ENCODE results near the gene VGLL1. TPM values are rescaled to one million over a fixed set of nuclear protein-coding genes. Genes with fewer than 3 reads are reported as not detected.
A peak's percentile ranks its signal among the peaks of the same experiment; 100 is the strongest.

VGLL1 gene
- total and polyA plus RNA-seq, 10 of the 15 experiments (the other 5 are each of a cell fraction or from before 2014, with no cell fraction given): not detected

GRCh38 chrX:136574548-136574947 is 42.5 kb downstream of the VGLL1 start:
- intact Hi-C loops (cut with micrococcal nuclease; ENCODE audit: unreplicated experiment): loop anchor here (5.0 to 10.0 kb wide), 3 partner anchors 300 to 550 kb away; no protein-coding TSS in a partner anchor
- no peaks in the 10 kb centered on the region for H3K4me1 ChIP-seq (ENCODE audit: control insufficient read depth, insufficient read depth, low read length)
- TF ChIP-seq TBL1XR1 (IDR thresholded peaks at IDR 0.05; ENCODE audit: low read depth, low read length) (no peak), SMAD1 (IDR thresholded peaks at IDR 0.05; ENCODE audit: low read depth, partially characterized antibody) (no peak), CBX5 (IDR thresholded peaks at IDR 0.05; ENCODE audit: low read depth) (no peak), SMARCA5 (IDR thresholded peaks at IDR 0.05) (no peak), IRF4 (IDR thresholded peaks at IDR 0.05; ENCODE audit: low read depth, low read length) (no peak), NFIC (IDR thresholded peaks at IDR 0.05; ENCODE audit: low read depth, low read length) (no peak)
- no peak for ATAC-seq
- H3K4me3 ChIP-seq: no peak overlapping the region
- no TSS peak for BruUV-seq (replicated peaks)
- no peak overlapping the region for H2AFZ ChIP-seq (ENCODE audit: control insufficient read depth, low read depth, low read length)
- SMC1A ChIA-PET (ENCODE audit: uncharacterized antibody, unreplicated experiment): interaction anchor here (1.0 to 5.7 kb wide), 3 partner anchors 19 to 122 kb away, joined by 3 to 49 read pairs (median 3); no protein-coding TSS in a partner anchor
- no peak overlapping the region for H3K9ac ChIP-seq (ENCODE audit: control insufficient read depth, insufficient read depth, low read length)
- H3K27me3 ChIP-seq (replicated peaks in 1 of 2; ENCODE audit: control insufficient read depth in 2 of 2, insufficient read depth in 2 of 2, low read length in 1 of 2): no peaks in the 10 kb centered on the region
- no peak overlapping the region for H3K27ac ChIP-seq (ENCODE audit: control insufficient read depth, insufficient read depth)
- no peaks in the 10 kb centered on the region for H3K36me3 ChIP-seq (ENCODE audit: control insufficient read depth in 2 of 2, insufficient read depth in 2 of 2, low read length in 1 of 2)
- in situ Hi-C loops (cut with MboI): no loop called here
- no peaks in the 10 kb centered on the region for H3K9me3 ChIP-seq (replicated peaks; ENCODE audit: control insufficient read depth, insufficient read depth, low read length)
- CTCF ChIA-PET: interaction anchor here (0.6 to 5.8 kb wide), 7 partner anchors 18 to 546 kb away, joined by 3 to 48 read pairs (median 4); no protein-coding TSS in a partner anchor
- RAD21 ChIA-PET (ENCODE audit: unreplicated experiment): interaction anchor here (1.4 to 1.6 kb wide), 3 partner anchors 11 to 546 kb away, joined by 3 to 7 read pairs (median 5); no protein-coding TSS in a partner anchor
- H3K79me2 ChIP-seq (ENCODE audit: control insufficient read depth, insufficient read depth, low read length): no peaks in the 10 kb centered on the region
- no peak for DNase-seq (ENCODE audit: low read depth, low spot score)
- no peak overlapping the region for H3K4me2 ChIP-seq (ENCODE audit: control insufficient read depth, insufficient read depth)
- H4K20me1 ChIP-seq (ENCODE audit: control insufficient read depth, insufficient read depth): no peaks in the 10 kb centered on the region
- no peak for FAIRE-seq
- 62% methylated on average over 3 of the region's 3 CpGs for WGBS (ENCODE audit: insufficient coverage, insufficient replicate concordance, low lambda C conversion rate, missing lambda C conversion rate)
- POLR2A ChIA-PET: interaction anchor here (1.4 kb wide), 1 partner anchor 121 kb away, joined by 3 read pairs; no protein-coding TSS in a partner anchor

GRCh38 chrX:136577552-136577951 is 45.5 kb downstream of the VGLL1 start:
- ATAC-seq: peak; percentile 100
- Histone ChIP-seq H3K4me1 (ENCODE audit: control insufficient read depth, insufficient read depth, low read length) (no peaks in the 10 kb centered on the region), H3K9me3 (replicated peaks; ENCODE audit: control insufficient read depth, insufficient read depth, low read length) (no peaks in the 10 kb centered on the region), H3K27ac (ENCODE audit: control insufficient read depth, insufficient read depth) (no peak overlapping the region), H3K27me3 (replicated peaks in 1 of 2; ENCODE audit: control insufficient read depth in 2 of 2, insufficient read depth in 2 of 2, low read length in 1 of 2) (no peaks in the 10 kb centered on the region), H3K4me3 (no peak overlapping the region), H3K79me2 (ENCODE audit: control insufficient read depth, insufficient read depth, low read length) (no peaks in the 10 kb centered on the region), H3K4me2 (ENCODE audit: control insufficient read depth, insufficient read depth) (no peak overlapping the region), H3K9ac (ENCODE audit: control insufficient read depth, insufficient read depth, low read length) (no peak overlapping the region), H2AFZ (ENCODE audit: control insufficient read depth, low read depth, low read length) (peak overlapping the region; percentile 24; the same call in 1 of the 2 replicates), H3K36me3 (ENCODE audit: control insufficient read depth in 2 of 2, insufficient read depth in 2 of 2, low read length in 1 of 2) (no peaks in the 10 kb centered on the region), H4K20me1 (ENCODE audit: control insufficient read depth, insufficient read depth) (no peaks in the 10 kb centered on the region)
- ChIA-PET SMC1A (ENCODE audit: uncharacterized antibody, unreplicated experiment) (interaction anchor here (0.5 to 5.7 kb wide), 14 partner anchors 9 to 549 kb away, joined by 3 to 49 read pairs (median 4); no protein-coding TSS in a partner anchor), CTCF (interaction anchor here (0.6 to 5.8 kb wide), 17 partner anchors 9 to 549 kb away, joined by 3 to 48 read pairs (median 4); no protein-coding TSS in a partner anchor), POLR2A (no interaction called here), RAD21 (ENCODE audit: unreplicated experiment) (interaction anchor here (2.1 to 4.1 kb wide), 2 partner anchors 117 to 131 kb away, joined by 5 to 20 read pairs; no protein-coding TSS in a partner anchor)
- DNase-seq (ENCODE audit: low read depth, low spot score): no peak
- peak; percentile 73 for FAIRE-seq
- intact Hi-C loops (cut with micrococcal nuclease; ENCODE audit: unreplicated experiment) (loop anchor here (1.0 to 10.0 kb wide), 5 partner anchors 80 to 553 kb away; partner anchors contain the start of gene HTATSF1), in situ Hi-C loops (cut with MboI) (no loop called here)
- no TSS peak for BruUV-seq (replicated peaks)
- 0% methylated on average over 6 of the region's 6 CpGs for WGBS (ENCODE audit: insufficient coverage, insufficient replicate concordance, low lambda C conversion rate, missing lambda C conversion rate)
- TF ChIP-seq PKNOX1 (IDR thresholded peaks at IDR 0.05) (no peak), SUPT20H (IDR thresholded peaks at IDR 0.05; ENCODE audit: borderline replicate concordance, control insufficient read depth, low read depth, low read length) (no peak), SPI1 (IDR thresholded peaks at IDR 0.05; ENCODE audit: borderline replicate concordance, insufficient read depth, low read depth, low read length) (peak; percentile 22; the same call in 1 of the 2 replicates), ZNF622 (IDR thresholded peaks at IDR 0.05) (no peak), NBN (IDR thresholded peaks at IDR 0.05) (no peak), SMC3 (IDR thresholded peaks at IDR 0.05; ENCODE audit: borderline replicate concordance, low read length) (peak; percentile 76), YY1 (IDR thresholded peaks at IDR 0.05; ENCODE audit: low read depth, low read length) (0 out of 2 replicates have a peak, but pooled peaks have one; percentile 17), CTCF (IDR thresholded peaks at IDR 0.05 in 2 of 3, conservative IDR thresholded peaks at IDR 0.05 in 1 of 3; ENCODE audit: control insufficient read depth in 2 of 3, extremely low read depth in 1 of 3, insufficient read depth in 1 of 3, low read depth in 3 of 3, low read length in 3 of 3) (peak; percentile 71 to 82 (median 82)), PAX5 (IDR thresholded peaks at IDR 0.05; ENCODE audit: borderline replicate concordance, low read depth, low read length) (no peak)

Measured in GM12878 (cell line).